VCaP (cell line): ENCODE results near the gene AGT.
"Not testable (repeated sequence)": the region's sequence is repeated elsewhere in the genome, so short reads cannot be mapped to it uniquely, and the experiment has no call there.

ENCODE experiments used
- H3K27ac ChIP-seq: fragments of 450-650 bp; 2 replicates; pipeline ENCODE4 v1.5.1; 2017
- CTCF ChIP-seq: fragments of 450-650 bp; conservative IDR thresholded peaks from 2 replicates; pipeline ENCODE4 v1.5.1; 2017; ENCODE audit warnings: mild to moderate bottlenecking, moderate library complexity

AGT gene

GRCh38 chr1:230674581-230674980 lies 39.3 kb downstream of the AGT start:
- H3K27ac ChIP-seq: no peak overlapping the region
- TF ChIP-seq CTCF: no peak

GRCh38 chr1:230669543-230669942 lies 44.4 kb downstream of the AGT start:
- TF ChIP-seq CTCF: no peak
- H3K27ac ChIP-seq: no peak overlapping the region

- no peak overlapping the region for H3K27ac ChIP-seq
- TF ChIP-seq CTCF: no peak
These were observed 45.7 kb downstream of the AGT start for GRCh38 chr1:230668227-230668626.

- TF ChIP-seq CTCF: no peak
- H3K27ac ChIP-seq: no peak overlapping the region
These were observed 51.9 kb downstream of the AGT start for GRCh38 chr1:230661976-230662375.

GRCh38 chr1:230658691-230659090 lies 55.2 kb downstream of the AGT start:
- no peak for TF ChIP-seq CTCF
- H3K27ac ChIP-seq: no peak overlapping the region

- not testable (repeated sequence) for H3K27ac ChIP-seq
These were observed 55.8 kb downstream of the AGT start for GRCh38 chr1:230658103-230658502.

GRCh38 chr1:230656719-230657118 lies 57.2 kb downstream of the AGT start:
- H3K27ac ChIP-seq: not testable (repeated sequence)
